ENCODE measurements around the gene KLK14. TPM values are rescaled to one million over a fixed set of nuclear protein-coding genes. Genes with fewer than 3 reads are reported as not detected.

Gene KLK14
- total RNA-seq, 2 donors from 2014 or later: not detected

DNA sequence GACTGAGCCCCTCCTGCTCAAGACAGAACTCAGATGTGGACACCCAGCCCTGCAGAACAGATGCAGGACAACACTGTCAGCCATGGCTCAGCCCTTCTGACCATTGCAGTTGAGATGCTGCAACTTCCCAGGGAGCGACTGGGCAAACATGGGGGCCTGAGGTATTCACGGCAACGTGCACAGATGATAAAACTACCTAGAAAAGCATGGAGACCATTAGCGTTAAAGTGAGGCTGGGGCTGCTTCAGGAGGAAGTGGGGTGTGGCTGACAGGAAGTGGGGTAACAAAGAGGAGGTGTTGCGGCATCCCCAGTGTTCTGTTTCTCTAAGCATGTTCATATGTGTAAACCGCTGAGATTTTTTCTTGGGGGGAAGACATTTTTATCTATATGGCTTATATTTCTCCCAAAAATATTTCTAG is 40.7 kb upstream of the KLK14 start:
- no peaks in the 10 kb centered on the region for H3K27me3 ChIP-seq (replicated peaks; ENCODE audit: insufficient read depth)
- no peaks in the 10 kb centered on the region for H3K4me1 ChIP-seq (ENCODE audit: control insufficient read depth in 1 of 2, low read depth in 2 of 2)
- H3K27ac ChIP-seq: peak overlapping the region in 1 of 2 donors; percentile 30
- TF ChIP-seq, protein P1, sequence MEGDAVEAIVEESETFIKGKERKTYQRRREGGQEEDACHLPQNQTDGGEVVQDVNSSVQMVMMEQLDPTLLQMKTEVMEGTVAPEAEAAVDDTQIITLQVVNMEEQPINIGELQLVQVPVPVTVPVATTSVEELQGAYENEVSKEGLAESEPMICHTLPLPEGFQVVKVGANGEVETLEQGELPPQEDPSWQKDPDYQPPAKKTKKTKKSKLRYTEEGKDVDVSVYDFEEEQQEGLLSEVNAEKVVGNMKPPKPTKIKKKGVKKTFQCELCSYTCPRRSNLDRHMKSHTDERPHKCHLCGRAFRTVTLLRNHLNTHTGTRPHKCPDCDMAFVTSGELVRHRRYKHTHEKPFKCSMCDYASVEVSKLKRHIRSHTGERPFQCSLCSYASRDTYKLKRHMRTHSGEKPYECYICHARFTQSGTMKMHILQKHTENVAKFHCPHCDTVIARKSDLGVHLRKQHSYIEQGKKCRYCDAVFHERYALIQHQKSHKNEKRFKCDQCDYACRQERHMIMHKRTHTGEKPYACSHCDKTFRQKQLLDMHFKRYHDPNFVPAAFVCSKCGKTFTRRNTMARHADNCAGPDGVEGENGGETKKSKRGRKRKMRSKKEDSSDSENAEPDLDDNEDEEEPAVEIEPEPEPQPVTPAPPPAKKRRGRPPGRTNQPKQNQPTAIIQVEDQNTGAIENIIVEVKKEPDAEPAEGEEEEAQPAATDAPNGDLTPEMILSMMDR (IDR thresholded peaks at IDR 0.05): no peak
- no peaks in the 10 kb centered on the region for H3K36me3 ChIP-seq
- ATAC-seq (ENCODE audit: insufficient number of reproducible peaks, low FRiP score, low read depth) (no peak), DNase-seq (ENCODE audit: low spot score) (no peak)
- no peaks in the 10 kb centered on the region for H3K9me3 ChIP-seq
- H3K4me3 ChIP-seq: no peak overlapping the region

DNA sequence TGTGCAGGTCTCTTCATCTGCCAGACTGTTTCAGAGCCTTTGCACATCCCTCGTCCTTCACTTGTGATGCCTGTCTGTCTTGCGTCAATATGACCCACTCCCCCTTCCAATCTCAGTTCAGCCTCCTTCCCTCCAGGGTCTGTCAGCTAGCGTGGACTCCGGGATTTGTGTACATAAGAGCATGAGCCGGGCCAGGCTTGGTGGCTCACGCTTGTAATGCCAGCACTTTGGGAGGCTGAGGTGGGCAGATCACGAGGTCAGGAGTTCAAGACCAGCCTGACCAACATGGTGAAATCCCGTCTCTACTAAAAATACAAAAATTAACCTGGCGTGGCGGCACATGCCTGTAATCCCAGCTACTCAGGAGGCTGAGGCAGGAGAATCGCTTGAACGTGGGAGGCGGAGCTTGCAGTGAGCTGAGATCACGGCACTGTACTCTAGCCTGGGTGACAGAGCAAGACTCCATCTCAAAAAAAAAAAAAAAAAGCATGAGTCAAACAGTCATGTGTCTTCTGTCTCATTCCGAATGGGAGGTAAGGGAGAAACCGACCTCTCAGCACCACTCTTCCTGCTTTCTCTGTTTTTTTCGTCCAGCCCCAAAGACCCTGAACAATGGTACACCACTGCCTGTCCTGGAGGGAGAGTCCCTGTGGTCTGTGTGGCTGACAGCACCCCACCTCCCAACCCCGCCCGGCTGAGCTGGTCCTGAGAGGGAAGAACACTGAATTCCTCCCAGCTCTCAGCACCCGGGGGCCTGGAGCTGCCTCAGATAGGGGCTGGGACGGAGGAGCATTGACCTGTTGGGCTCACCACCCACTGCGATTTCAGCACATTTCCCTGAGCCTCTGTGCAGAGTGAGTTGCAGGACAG is 39.7 kb upstream of the KLK14 start:
- Histone ChIP-seq H3K4me3 (peak overlapping the region; percentile 35), H3K27me3 (replicated peaks; ENCODE audit: insufficient read depth) (no peaks in the 10 kb centered on the region), H3K4me1 (ENCODE audit: control insufficient read depth in 1 of 2, low read depth in 2 of 2) (no peaks in the 10 kb centered on the region), H3K27ac (peak overlapping the region in 1 of 2 donors; percentile 30), H3K36me3 (no peaks in the 10 kb centered on the region), H3K9me3 (no peaks in the 10 kb centered on the region)
- ATAC-seq (ENCODE audit: insufficient number of reproducible peaks, low FRiP score, low read depth): no peak
- DNase-seq (ENCODE audit: low spot score): no peak
- TF ChIP-seq, protein P1 (IDR thresholded peaks at IDR 0.05): no peak

DNA sequence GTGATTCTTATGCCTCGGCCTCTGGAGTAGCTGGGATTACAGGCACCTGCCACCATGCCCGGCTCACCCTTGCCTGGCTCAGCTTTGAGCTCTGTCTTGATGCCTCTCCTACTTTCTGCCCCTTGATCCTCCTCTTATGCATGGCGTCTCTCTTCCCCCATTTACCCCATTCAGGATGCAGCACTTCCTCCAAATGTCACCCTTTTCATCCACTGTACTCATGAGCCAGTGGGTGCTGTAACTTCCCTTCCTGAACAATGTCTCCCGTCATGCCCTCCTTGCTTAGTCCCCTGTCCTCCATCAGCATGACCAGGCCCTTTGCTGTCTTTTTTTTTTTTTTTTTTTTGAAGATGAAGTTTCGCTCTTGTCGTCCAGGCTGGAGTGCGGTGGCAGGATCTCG is 38.6 kb upstream of the KLK14 start:
- Histone ChIP-seq H3K9me3 (no peaks in the 10 kb centered on the region), H3K4me1 (ENCODE audit: control insufficient read depth in 1 of 2, low read depth in 2 of 2) (no peaks in the 10 kb centered on the region), H3K36me3 (no peaks in the 10 kb centered on the region), H3K27me3 (replicated peaks; ENCODE audit: insufficient read depth) (no peaks in the 10 kb centered on the region), H3K27ac (no peak overlapping the region), H3K4me3 (no peak overlapping the region)
- DNase-seq (ENCODE audit: low spot score) (no peak), ATAC-seq (ENCODE audit: insufficient number of reproducible peaks, low FRiP score, low read depth) (no peak)
- TF ChIP-seq, protein P1 (IDR thresholded peaks at IDR 0.05): no peak

DNA sequence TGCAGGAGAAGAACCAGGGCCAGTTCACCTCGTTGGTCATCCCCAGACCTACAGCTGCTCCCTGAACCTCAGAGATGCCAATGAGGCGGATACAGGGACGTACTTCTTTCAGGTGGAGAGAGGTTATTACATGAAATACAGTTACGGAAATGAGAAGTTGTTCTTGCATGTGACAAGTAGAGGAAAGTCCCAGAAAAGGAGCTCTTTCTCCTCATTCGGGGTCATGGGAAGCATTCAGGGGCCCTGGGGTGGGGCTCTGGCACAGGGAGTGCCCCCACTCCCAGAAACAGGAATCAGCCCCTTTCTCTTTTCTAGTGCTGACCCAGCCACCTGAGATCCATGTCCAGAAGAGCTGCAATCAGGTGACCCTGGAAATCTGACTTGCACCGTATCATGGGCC is 37.5 kb upstream of the KLK14 start:
- Histone ChIP-seq H3K4me1 (ENCODE audit: control insufficient read depth in 1 of 2, low read depth in 2 of 2) (no peaks in the 10 kb centered on the region), H3K36me3 (no peaks in the 10 kb centered on the region), H3K27me3 (replicated peaks; ENCODE audit: insufficient read depth) (no peaks in the 10 kb centered on the region), H3K9me3 (no peaks in the 10 kb centered on the region), H3K4me3 (no peak overlapping the region), H3K27ac (no peak overlapping the region)
- DNase-seq (ENCODE audit: low spot score): no peak
- TF ChIP-seq, protein P1 (IDR thresholded peaks at IDR 0.05): no peak
- no peak for ATAC-seq (ENCODE audit: insufficient number of reproducible peaks, low FRiP score, low read depth)

DNA sequence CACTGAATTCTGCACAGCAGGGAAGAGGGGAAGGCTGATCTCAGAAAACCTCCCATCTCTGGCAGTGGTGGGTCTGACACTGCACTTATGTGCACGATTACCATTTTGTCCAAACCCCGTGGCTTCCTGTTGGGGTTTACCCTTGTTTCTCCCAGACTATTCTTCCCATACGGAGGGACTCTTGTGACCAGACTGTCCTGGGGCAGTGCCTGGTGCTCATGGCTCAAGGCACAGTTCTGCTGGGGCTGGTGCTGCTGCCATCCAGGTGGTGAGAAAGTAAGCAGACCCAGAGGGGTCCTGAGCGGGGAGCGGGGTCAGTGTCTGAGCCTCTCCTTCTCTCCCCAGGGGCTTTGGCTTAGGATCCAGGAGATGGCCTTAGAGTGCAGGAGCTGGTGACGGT is 36.9 kb upstream of the KLK14 start:
- TF ChIP-seq, protein P1 (IDR thresholded peaks at IDR 0.05): no peak
- Histone ChIP-seq H3K27me3 (replicated peaks; ENCODE audit: insufficient read depth) (no peaks in the 10 kb centered on the region), H3K36me3 (no peaks in the 10 kb centered on the region), H3K9me3 (no peaks in the 10 kb centered on the region), H3K27ac (no peak overlapping the region), H3K4me1 (ENCODE audit: control insufficient read depth in 1 of 2, low read depth in 2 of 2) (no peaks in the 10 kb centered on the region), H3K4me3 (no peak overlapping the region)
- DNase-seq (ENCODE audit: low spot score) (no peak), ATAC-seq (ENCODE audit: insufficient number of reproducible peaks, low FRiP score, low read depth) (no peak)

Measured in thoracic aorta (tissue), 2 donors.